Epithelial cell of esophagus (primary cell): ENCODE data around the gene MANBA.

Experiments used
- DNase-seq: peaks from one replicate; pipeline ENCODE4 v3.0.0; 2010; ENCODE audit warnings: low read depth
- H3K4me3 ChIP-seq: 2 replicates; pipeline ENCODE4 v1.5.1; 2011; ENCODE audit warnings: mild to moderate bottlenecking, low read length, control low read depth
- TF ChIP-seq, protein P1 (sequence below): IDR thresholded peaks from 2 replicates; pipeline ENCODE4 v1.5.1; 2011; ENCODE audit warnings: low read depth, mild to moderate bottlenecking, low read length, control low read depth, inconsistent platforms; ENCODE audit not compliant: insufficient read depth; ENCODE audit errors: missing control alignments

The MANBA gene

DNA sequence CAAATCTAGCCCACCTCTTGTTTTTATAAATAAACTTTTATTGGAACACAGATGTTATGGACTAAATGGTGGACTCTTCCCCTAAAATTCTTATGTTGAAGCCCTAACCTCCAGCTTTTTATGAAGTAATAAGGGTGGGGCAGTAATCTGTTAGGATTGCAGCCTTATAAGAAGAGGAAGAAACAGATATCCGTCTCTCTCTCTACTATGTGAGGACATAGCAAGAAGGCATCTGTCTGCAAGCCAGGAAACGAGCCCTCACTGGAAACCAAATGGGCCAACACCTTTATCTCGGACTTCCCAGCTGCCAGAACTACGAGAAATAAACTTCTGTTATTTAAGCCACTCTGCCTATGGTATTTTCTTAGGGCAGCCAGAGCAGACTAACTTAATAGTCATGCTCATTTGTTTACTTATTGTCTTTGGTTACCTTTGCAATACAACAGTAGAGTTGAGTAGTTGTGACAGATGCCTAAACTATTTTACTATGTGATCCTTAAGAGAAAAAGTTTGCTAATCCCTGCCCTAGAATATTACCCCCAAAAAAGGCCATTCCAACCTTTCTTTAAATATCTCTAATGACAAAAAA is 67.4 kb downstream of the MANBA start:
- peak; percentile 63 for DNase-seq
- TF ChIP-seq, protein P1, sequence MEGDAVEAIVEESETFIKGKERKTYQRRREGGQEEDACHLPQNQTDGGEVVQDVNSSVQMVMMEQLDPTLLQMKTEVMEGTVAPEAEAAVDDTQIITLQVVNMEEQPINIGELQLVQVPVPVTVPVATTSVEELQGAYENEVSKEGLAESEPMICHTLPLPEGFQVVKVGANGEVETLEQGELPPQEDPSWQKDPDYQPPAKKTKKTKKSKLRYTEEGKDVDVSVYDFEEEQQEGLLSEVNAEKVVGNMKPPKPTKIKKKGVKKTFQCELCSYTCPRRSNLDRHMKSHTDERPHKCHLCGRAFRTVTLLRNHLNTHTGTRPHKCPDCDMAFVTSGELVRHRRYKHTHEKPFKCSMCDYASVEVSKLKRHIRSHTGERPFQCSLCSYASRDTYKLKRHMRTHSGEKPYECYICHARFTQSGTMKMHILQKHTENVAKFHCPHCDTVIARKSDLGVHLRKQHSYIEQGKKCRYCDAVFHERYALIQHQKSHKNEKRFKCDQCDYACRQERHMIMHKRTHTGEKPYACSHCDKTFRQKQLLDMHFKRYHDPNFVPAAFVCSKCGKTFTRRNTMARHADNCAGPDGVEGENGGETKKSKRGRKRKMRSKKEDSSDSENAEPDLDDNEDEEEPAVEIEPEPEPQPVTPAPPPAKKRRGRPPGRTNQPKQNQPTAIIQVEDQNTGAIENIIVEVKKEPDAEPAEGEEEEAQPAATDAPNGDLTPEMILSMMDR, result no peak
- no peak overlapping the region for H3K4me3 ChIP-seq

DNA sequence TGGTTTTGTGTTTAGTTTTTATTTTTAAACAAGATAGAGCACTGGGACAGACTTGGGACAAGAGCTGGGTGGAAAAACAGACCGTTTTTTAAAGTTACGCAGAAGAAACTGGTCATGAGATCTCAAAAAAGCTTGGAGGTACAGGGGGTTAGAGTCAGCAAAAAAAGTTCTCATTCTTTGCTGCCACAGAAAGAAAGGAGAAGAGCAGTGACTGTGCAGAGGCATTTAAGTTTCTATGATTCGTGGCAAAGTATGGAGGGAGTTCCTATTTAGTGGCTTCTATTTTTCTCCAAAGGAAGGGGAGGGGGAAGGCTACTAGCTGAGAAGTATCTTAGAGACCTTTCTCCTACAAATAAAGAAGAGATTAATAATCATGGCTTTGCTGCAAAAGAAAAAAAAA is 68.3 kb downstream of the MANBA start:
- TF ChIP-seq, protein P1, result no peak
- no peak overlapping the region for H3K4me3 ChIP-seq
- DNase-seq, result no peak

DNA sequence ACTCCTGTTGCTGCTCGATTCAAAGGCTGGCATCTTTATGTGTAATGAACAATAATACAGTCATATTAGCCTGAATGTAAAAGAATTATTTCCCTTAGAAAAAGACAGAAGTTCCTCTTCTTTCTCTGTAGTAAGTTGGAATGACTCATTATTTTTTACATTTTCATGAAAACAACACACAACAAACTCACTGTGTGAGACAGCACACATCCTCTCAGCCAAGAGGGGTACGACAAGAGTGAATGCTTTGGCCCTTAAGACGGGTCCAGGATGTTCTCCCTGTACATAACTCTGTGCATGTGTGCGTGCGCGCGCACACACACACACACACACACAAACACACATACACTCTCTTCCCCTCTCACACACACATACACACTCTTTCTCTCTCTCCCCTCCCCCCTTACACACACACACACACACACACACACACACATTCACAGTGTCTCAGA is 72.8 kb downstream of the MANBA start:
- H3K4me3 ChIP-seq, result no peak overlapping the region
- TF ChIP-seq, protein P1, result no peak
- DNase-seq, result no peak

DNA sequence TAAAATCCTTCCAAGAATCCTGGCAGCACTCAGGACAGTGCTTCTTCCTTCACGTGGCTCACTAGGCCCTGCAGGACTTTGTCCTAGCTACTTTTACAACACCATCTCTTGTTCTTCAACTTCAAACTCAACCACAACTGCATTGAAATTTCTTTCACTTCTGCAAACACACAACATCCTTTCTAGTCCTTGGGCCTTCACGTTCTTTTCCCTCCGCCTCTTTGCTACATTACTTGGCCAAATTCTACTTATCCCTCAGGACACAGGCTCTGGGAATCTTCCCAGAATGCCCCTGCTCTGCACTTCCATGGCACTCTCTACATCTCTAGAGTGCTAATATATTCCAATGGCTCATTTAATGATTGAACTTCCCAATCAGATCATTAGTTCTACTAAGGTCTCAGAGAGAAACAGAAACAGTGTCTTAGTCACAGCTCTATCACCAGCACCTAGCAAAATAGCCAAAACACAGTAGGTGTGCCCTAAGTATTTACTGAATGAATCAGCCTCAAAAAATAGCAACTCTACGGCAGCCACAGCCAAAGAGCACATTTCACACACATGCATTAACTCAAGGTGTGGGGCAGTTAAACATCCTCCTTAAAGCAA is 73.3 kb downstream of the MANBA start:
- TF ChIP-seq, protein P1, result no peak

DNA sequence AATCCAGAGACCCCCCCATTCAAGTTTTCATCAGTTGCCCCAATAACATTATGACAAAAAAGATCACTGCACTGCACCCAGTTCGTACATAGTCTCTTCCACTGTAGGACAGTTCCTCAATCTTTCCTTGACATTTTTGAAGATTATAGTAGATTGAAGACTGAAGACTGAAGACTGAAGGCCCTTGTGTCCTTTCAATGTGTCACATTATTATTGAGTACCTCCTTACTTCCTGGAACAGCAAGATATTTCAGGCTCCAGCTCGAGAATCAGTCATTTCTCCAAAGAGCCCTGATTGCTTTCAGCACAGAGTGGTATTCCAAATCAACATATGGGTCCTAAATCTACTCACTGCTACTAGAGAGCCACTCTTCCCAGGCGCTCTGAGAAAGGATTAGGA is 75.0 kb downstream of the MANBA start:
- DNase-seq, result no peak
- H3K4me3 ChIP-seq, result no peak overlapping the region
- TF ChIP-seq, protein P1, result no peak

More for the DNA sequence above, 73.3 kb downstream of the MANBA start:
- H3K4me3 ChIP-seq, result no peak overlapping the region
- peak; percentile 96 for DNase-seq

DNA sequence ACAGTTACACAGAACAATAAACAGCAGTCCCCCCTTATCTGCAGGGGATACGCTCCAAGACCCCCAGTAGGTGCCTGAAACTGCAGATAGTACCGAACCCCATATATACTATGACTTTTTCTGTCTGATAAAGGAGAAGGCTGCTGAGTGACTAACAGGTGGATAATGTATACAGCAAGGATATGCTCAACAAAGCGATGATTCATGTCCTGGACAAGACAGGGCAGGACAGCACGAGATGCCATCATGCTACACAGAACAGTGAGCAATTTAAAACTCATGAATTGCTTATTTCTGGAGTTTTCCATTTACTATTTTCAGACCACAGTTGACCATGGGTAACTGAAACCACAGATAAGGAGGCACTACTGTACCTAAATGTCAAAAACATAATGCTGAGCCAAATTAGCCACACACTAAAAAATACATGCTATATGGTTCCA is 76.1 kb downstream of the MANBA start:
- TF ChIP-seq, protein P1, result no peak
- peak; percentile 97 for DNase-seq
- H3K4me3 ChIP-seq, result peak overlapping the region; percentile 7

DNA sequence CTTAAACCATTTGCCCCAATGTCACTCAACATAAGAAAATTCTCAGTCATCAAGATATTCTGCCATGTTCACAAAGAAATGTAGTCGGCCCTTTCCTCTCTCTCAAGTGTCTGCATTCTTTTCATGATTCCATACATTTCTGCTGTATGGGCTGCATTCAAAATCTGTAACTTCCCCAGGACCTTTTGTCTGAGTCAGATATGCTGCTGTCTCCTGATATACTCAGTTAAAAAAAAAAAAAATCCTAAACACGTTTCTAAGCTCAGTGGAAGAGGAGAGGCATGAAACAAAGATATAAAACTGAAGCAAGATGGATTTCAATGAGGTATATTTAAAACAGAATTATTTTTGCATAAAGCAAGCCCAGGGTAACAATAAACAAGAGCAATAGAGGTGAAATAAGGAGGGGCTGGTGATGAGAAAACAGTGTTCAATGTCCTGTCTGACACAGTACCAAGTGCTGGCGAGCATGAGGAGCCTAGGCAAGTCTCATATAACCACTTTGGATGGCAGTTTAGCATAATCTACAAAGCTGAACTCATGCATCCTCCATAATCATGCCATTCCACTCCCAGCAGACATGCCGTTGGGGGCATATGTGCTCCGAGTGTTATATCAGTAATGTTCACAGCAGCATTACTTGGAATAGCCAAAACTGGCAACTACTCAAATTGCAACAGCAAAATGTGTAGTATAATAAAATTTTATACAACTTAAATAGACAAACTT is 76.7 kb downstream of the MANBA start:
- peak; percentile 47 for DNase-seq
- H3K4me3 ChIP-seq, result peak overlapping the region; percentile 7
- TF ChIP-seq, protein P1, result no peak
